HG03097 (cell line): Measurements from ENCODE around the gene WDR43.
"Not testable (repeated sequence)": the region's sequence is repeated elsewhere in the genome, so short reads cannot be mapped to it uniquely, and the experiment has no call there.

ENCODE experiments used
- ATAC-seq: cut with Tn5 transposase; IDR thresholded peaks from one replicate; pipeline ENCODE4 v1.9.1; 2021; ENCODE audit not compliant: unreplicated experiment, low FRiP score

Gene WDR43

DNA sequence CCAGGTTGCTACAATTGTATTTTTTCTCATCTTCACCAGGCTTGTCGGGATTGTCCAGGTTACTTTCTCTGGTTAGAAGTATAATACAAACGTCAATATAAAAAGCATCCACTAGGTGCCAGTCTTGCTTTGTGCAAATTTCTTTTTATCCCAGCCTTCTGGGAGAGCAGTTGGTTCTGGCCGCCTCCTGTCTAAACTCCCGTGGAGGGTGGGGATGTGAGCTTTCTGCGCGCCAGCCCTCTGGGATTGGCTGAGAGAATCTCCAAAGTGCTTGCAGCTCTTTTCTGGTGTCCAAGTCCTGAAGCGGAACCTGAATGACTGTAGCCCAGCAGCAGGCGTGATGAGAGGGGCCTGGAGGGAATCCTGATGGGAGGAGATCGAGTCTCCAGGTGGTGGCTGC, 64.2 kb downstream of the WDR43 start:
- no peak for ATAC-seq

DNA sequence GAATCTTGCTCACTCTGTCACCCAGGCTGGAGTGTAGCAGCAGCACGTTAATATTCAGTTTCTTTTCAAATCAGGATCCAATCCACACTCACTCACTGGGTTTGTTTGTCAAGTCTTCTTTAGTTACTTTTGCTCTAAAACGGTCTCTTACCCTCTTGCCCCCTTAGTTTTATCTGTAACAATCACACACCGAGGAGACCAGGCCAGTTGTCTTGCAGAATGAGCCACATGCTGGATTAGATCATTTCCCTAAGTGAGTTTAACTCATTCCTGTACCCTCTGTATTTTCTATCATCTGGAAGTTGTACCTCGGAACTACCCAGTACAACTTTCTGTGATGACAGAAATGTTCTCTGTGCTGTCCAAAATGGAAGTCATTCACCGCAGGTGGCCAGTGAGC, 65.9 kb downstream of the WDR43 start:
- no peak for ATAC-seq

DNA sequence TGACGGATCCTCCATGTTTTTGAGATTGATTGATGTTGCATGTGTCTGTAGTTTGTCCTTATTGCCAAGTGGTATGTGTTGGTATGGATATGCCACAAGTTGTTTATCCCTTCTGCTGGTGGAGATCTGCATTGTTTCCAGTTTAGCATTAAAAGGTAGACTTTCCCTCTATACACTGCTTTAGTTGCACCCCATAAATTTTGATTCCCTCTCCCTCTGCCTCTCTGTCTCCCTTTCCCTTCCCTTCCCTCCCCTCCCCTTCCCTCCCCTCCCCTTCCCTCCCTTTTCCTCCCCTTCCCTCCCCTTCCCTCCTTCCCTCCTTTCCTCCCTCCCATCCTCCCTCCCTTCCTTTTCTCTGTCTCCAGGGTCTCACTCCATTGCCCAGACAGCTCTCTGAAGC, 68.0 kb downstream of the WDR43 start:
- no peak for ATAC-seq

DNA sequence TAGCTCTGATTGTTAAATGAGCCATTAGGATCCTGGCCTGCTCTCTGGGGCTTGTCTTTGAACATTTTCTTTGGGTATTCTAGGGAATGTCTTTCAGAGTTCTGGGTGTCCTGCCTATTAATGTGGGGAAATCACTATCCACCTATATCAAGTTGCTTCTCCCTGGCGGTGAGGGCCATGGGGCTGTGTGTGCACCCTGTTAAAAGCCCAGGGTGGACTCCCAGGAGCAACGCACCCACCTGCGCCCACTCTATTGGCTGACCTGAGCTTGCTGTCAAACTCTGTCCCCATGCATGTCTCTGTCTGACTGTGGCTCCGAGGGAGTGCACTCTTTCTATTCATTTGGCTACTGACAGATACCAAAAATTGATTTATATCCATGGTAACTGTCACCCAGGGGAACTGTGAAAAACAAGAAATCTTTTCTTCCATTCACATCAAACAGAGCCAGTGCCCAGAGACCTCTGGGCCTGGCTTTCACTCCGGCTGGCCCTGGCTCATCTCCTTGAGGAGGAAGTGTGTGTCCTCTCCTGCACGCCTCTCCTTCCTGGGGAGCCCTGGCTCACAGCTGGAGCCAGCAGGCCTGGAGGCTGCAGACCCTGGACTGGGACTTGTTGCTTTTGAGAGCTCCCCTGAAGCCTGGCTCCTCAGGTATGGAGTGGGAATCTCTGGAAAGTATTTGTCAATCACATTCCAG, 76.1 kb downstream of the WDR43 start:
- ATAC-seq = no peak

DNA sequence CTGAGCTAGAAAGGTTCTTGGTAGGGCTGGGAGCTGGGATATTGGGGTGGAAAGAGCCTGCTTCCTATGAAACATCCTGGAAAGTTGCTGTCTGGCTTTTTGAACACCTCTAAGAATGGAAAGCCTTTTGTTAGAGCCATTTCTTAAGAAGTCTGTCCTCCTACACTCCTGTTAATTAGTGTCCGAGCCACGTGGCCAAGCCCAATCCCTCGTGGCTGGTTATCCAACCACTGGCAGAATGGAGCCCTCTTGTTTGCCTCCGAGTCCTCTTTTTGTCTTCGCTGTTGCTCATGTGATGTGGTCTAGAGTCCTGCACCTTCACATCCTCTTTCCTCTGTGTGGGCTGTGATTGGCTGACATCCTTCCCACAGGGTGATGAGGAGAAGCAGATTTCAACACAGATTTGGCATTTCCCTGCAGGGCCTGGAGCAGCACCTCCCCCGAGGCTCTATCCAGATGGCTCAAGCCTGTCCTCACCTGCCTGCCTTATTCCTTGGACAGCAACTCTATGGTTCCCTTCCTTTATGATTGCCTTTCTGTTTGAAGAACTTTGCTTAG, 78.4 kb downstream of the WDR43 start:
- no peak for ATAC-seq

DNA sequence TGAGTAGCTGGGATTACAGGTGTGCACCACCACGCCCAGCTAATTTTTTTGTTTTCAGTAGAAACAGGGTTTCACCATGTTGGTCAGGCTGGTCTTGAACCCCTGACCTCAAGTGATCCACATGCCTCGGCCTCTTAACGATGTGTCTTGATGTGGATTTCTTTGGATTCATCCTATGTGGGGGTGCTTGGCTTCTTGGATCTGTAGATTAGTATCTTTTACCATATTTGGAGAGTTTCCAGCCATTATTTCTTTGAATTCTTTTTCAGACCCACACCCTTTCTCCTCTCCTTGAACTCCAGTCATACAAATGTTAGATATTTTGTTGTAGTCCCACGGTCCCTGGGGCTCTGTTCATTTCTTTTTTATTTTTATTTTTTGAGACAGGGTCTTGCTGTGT, 79.8 kb downstream of the WDR43 start:
- ATAC-seq = no peak

DNA sequence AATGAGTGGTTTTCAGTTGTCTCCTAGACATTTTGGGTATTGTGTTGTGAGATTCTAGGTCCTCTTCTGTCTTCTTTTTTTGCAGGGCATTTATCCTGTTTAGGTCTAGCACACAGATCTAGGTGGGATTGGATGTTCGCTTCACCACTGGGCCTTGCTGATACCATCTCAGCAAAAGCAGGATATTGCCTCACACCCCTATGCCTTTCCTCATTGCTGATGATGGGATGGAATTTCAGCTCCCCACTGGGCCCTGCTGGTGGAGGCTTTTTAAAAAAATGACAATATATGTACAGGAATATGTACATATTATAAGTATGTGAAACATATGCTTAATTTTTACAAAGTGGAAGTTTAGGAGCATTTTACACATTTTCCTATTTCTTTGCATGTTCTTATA, 81.2 kb downstream of the WDR43 start:
- no peak for ATAC-seq

DNA sequence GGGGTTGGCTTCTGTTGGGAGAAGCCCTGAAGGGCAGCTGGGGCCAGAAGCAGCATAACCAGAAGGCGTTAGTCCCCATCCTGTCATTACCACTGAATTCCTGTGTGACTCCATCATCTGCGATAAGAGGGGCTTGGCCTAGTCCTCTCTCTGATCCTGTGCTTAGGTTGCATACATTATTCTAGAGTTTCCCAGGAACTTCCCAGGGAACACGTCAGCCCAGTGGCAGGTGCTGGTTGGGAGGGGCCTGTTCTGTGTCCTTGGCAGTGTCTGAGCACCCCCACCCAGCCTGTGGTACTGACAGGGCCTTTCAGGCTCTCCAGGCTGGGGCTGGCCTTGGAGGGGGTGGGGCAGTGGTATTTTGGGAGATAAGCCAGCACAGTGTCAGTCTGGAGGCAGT, 82.1 kb downstream of the WDR43 start:
- no peak for ATAC-seq

DNA sequence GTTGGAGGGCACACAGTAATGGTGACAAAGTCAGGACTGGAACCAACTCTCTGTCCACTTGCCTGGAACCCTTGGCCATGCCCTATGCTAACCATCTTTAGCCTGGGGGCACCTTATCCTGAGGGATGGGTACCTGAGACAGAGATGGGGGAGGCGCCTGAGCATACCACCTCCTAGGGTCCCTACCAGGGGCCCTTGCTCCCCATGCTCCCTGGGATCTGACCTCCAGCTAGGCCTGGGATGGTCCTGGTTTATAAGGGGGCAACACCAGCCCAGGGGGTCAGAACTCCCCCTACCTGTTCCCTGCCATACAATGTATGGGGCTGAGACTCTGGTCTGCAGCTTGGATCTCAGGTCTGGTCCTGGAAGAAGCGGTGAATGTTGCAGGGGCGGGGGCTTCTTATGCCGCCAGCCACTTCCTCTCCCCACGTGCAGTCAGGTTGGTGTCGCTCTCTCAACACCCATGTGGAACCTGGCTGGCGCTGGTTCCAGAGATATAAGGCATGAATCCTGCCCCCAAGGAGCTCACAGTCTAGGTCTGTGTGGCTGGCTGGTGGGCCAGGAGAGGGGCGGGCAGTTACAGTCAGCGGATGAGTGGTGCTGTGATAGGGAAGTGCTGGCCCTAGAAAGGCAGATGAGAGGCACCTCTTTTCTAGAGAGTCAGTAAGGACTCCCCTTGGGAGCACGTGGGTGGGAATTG, 82.9 kb downstream of the WDR43 start:
- no peak for ATAC-seq

DNA sequence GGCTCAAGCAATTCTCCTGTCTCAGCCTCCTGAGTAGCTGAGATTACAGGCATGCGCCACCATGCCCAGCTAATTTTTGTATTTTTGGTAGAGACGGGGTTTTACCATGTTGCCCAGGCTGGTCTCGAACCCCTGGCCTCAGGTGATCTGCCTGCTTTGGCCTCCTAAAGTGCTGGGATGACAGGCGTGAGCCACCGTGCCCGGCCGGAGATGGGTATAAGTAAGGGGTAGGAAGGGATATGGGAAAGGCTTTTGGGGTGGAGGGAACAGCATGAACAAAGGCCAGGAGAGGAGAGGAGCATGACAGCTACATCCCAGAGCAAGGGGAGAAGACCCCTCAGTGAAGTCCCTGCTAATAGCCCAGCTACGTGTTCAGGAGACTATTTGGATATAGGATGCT, 83.5 kb downstream of the WDR43 start:
- not testable (repeated sequence) for ATAC-seq

DNA sequence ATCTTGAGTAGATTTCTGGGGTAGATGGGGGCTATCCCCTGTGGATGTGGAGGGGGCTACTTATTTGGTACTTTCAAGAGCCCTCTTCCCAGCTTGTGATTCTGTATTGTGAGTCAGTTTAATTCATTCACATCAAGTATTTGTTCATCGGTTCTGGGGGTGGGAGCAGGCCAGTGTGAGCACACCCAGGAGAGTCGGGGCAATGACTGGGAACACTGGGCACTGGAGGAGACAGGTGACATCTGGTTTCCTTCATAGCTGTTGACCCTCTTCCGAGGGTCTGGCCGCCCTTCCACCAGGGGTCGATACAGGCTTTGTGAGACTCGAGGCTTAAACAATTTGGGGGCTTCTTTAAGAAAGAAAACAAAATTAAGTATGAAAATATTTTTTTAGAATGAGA, 84.1 kb downstream of the WDR43 start:
- ATAC-seq = no peak

DNA sequence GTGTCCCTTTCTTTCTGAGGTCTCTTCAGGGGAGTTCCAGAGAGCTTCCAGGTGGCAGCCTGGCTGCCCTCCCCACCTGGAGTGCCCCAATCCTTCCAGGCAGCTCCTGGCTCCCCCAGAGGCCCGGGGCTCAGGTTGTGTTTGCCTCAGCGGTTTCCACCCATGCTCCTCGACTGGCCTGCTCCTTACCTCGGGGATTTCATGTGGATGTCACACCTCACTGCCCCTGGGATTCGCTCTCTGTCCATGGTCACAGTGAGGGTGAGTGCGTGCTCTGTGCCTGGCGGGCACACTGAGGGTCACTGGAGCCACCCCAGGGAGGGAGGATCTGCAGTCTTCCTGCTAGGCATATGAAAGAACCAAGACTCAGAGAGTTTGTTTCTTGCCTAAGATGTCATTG, 84.6 kb downstream of the WDR43 start:
- no peak for ATAC-seq

DNA sequence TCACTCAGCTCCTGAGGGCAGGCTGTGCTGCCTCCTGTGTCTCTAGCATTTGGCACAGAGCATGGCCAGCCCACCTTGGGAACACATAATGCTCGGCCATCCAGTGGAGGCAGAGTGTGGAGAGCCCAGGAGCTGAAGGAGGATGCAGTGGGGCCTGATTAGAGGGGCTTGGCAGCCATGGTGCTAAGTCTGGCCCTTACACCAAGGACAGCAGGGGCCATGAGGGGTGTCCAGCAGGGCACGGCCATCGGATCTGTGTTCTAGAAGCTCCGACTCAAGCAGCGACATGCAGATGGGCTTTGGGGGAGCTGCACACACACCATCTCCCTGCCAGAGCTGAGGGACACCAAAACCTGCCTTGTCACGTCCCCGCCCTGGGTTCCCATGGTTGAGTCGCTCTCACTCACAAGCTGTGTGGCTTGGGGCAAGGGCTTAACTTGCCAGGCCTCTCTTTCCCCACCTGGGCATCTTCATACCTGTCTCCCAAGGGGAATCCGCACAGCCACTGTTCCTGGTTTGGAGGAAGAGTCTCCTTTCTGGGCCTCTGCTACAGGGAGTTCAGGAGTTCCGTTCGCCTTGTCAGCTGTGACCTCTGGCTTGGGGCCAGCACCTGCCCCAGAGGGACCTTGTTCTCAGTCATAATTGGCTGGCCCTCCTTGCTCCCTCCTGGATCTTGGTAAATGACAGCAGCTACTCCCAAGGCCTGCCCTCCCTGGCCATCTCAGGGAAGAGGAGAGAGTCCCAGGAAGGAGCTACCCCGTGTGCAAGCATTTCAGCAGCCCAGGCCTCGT, 85.3 kb downstream of the WDR43 start:
- ATAC-seq = no peak

DNA sequence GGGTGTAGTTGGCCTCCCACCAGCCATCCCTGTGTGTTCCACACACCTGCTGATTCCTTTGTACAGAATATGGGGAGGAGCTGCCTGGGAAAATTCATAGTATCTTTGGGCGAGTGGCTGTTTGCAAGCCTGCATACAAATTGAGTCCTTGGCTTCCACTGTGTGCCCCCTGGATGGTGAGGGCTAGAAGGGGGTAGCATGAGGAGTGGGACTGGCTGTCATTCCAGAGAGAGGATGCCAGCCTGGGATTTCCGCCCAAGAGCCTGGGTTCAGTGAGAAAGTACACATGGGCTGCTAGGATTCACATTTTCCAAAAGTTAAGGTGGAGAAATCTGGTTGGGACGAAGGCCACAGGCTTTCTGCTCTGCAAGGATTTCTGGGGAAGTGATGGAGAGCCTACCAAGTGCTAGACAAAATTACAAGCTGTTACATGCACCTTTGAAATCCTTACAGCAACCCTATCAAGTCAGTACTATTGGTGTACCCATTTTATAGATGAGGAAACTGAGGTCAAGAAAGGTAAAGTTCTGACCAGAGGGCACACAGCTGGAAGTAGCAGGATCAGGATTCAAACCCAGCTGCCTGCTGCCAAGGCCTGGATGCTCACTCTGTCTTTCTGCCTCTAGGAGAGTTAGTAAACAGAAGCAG, 86.0 kb downstream of the WDR43 start:
- ATAC-seq = no peak

DNA sequence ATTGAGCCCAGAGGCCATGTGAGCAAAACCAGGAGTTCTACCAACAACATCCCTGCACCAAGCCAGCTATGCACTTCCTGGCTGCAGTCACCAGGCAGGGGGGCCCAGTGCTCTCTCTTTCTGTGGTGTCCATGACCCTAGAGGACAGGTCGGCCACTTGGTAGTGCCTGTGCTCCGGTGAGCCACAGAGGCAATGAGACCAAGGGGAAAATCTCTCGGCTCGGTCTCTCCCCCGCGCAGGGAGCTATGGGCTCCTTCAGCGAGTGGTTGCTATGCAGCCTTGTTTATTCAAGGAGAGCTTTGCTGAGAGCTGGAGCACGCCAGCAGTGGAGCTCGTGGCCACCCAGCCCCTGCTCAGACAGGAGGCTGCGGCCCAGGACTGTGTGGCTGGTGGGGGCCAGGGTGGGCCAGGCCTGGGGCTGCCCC, 86.6 kb downstream of the WDR43 start, which contains the start of gene TOGARAM2:
Gene TOGARAM2 (plus strand): TSS at position 283 of the 426 bp plus-strand sequence. CDS start 13,537 bp downstream, outside the sequence.
- no peak for ATAC-seq

DNA sequence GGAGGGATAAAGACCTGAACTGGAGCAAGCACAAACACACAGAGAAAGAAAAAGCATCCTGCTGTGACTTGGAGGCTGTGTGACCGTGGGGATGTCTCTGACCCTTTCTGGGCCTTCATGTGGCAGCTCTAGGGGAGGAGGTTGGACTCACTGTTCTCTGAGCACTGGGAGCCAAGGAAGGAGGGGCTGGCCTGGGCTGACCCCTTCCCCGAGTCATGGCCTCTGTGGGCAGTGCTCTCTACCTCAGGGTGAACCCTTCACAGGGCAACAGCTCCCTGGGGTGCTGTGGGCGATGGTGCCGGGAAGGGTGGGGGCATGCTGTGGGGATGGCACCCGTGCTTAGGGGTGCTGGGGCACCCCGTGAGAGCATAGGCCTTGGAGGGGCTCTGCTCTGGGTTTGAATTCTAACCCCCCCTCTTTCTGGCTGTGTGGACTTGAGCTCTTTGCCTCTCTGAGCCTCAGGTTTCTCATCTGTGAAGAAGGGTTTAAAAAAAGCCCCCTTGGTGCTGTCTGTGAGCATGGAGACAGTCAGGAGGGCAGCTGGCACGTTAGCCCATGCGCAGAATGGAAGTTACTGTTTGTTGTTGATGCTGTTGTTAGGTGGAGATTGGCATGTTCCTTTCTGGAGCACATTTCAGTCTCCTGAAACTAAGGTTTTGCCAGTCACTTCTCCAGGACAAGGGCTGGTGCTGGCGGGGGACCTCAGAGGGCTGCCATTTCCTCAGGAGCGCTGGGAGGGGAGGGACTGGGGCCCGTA, 87.3 kb downstream of the WDR43 start:
- ATAC-seq = no peak

DNA sequence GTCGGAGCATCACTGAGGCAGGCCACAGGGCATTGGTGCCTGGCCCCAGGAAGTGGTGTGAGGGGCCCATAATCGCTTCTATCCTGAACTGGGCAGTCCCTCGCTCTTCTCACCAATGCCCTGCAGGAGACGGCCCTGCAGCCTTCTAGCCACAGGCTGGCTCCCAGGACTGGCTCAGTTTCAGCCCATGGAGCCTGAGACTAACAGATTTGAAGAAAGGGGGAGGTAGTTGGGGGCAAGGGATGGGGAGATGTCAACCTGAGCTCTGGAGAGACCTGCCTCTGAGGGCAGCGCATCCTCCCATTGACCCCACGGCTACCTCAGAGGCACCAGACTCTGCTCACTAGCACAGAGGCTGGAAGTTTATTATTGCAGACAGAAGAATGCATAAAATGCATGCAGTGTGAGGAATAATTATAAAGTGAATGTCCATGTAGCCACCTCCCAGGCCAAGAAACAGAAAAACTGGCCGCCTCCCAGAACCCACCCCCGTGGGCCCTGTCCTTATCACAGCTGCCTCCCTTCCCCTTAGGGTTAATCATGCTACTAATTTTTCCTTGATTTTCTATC, 88.0 kb downstream of the WDR43 start:
- no peak for ATAC-seq

DNA sequence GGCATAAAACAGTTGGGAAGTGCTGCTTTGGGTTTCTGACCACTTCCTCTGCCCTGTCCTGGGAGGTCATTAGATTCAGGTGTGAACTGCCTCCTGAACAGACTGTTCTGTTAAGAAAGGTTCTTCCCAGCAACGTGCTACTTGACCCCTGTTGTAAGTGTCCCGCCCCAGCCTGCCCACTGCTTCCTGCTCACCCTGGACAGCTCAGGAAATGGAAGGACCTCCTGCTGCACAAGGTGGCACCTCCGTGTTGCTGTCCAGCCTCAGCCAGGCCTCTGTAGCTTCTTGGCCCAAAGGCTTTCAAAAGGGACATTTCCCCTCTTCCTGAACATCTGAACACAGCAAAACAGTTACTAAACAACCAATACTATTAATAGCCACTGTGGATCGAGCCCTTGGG, 92.0 kb downstream of the WDR43 start:
- ATAC-seq = no peak

DNA sequence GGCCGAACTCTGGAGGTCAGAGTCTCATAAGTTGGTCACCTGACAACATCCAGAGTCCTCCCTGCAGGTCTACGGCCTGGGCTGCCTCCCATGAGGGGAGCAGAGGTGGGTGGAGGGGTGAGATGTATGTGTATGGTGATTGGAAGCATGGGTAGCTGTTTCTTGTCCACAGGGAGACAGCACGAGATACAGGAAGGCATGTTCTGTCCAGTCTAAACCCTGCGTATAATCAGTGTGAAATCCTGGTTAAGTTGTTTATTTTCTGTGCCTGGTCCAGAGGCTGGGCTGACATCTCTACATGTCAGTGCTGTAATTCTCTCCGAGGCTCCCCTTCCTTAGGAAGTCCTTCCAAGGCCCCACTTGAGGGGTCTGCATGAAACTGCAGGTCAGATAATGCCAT, 95.5 kb downstream of the WDR43 start:
- ATAC-seq = no peak

DNA sequence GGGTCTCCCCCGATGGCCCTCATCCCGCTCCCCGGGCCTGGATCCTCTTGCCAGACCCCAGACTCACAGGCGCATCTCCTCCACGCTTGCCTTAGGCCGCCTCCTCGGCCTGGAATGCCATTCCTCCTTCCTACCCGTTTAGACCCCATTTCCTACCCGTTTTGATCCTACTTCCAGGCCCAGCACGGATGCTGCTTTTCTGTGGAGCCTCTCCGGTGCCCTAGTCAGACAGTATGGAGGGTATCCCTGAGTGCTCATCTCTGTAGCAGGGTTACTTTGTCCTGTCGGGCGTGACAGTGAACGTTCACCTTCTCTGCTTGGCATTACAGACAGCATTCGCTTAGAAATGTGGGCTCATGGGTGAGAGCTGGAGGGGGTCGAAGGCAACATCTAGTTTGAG, 96.0 kb downstream of the WDR43 start:
- no peak for ATAC-seq
